Activated CD4-positive, CD25-positive, alpha-beta regulatory T cell treated with anti-CD3 and anti-CD28 coated beads, Interleukin-2, amount 50 U/mL, for 24 hours (primary cell): Measurements from ENCODE around the gene TLE4.

ENCODE experiments used
- ATAC-seq, 2 donors: fragments of 150-1000 bp; cut with Tn5 transposase; one replicate each; pipeline ENCODE4 v1.10.0; 2021; ENCODE audit warnings: mild to moderate bottlenecking in 1 of 2, moderate library complexity in 1 of 2

TLE4 gene

DNA sequence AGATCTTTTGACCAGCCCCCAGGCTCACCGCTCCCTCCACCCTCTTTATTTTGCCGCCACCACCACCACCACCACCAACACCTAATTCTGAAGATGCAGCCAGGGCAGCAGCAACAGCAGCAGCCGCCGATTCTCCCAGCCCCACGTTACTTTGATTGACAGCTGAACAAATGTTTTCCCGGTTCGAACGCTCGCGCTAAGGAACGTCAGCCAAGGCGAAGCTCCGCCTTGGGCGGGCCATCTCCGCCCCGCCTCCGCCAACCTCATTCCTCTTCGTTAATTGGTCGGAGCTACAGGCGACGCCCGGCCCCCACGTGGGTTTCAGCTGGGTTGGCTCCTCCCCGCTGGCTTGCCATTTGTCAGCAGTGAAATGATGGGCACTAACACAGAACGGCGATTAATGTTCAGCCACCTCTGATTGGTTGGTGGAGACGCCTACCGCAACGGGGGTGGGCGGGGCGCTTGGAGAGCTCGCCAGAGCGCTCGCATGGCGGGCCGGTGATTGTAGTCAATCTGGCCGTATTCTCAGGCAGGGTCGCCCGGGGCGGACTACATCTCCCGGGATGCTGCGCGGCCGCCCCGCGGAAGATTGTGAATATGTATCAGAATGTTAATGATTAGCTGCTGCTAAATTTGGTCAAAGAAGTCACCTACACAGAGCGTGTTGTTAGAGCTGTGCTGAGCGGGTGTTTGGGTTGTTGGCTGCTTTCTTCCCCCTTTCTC, at the start of gene TLE4:
TSS of gene TLE4 (plus strand) at position 657 of the 723 bp plus-strand sequence. CDS start 826 bp downstream, outside the sequence.
- peak; percentile 89 for ATAC-seq

DNA sequence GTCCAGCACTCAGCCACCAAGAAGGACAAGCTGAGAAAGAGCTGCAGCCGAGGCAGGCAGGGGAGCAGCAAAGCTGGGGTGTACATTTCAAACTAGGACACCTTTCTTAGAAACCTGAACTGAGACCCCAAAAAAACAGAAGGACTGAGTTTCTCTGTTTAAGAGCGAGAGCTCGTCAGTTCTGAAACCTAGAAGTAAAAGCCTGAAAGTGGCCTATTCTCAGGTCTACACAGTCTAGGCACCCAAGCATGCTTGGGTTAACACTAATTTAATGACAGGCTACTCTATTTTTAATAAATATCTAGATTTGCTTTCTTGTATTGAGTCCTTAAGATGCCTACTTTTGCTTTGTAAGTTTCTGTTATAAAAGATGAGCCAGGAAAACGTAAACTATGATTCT, 49.0 kb upstream of the TLE4 start:
- ATAC-seq: no peak

DNA sequence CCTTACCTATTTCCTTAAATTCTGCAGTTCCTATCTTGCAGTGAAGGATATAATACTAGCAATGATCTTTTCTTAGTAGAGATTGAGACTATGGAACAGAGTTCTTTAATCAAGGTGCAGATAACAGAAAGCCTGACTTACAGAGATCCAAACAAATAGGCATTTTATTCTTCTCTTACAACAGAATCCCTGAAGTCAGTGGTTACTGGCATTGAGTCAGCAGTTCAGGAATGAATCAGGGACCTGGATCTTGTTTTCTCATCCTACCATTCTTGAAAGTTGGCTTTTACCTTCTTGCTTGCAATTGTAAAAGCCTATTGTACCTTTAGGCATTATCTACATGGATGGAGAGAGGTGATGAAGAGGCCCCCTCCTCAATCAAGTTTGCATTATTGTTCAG, 47.5 kb upstream of the TLE4 start:
- no peak for ATAC-seq

DNA sequence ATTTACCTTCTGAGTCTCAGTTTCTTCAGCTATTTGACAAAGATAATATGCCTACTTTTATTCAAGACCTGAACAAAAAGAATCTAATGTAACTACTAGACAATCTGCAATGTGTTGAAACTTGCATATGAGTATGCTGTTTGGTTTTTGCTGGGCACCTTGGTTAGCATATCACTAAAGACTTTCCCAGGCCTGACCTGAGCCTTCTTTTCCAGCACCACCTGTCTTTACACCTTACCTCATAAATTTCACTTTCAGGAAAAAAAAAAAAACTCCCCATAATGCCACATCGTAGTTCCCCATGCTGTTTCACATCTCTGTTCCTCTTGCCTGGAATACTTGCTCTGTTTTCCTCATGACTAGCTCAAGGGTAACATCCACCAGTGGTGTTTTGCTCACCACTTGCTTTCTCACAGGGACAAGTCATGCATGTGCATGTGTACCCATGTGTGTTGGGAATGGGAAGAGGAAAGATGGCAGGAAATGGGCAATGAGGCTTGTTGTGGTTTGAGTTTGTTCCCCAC, 45.6 kb upstream of the TLE4 start:
- no peak for ATAC-seq

DNA sequence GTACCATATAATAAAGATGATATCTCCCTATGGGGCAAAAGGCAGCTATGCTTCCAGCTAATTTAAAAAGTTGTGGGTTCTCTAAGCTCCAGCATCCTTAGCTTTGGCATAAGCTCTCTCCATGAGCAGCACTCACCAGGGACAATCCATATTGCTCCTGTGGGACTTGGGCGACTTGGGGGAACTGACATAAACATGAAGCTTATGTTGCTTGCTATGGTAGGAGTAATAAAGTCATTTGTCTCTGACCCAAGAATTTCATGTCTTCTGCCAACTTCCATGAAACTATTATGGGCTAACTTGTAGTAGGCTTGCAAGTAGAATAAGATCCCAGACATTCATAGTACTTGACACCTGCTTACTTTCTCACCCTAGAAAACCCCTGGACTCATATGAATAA, 36.2 kb upstream of the TLE4 start:
- no peak for ATAC-seq

DNA sequence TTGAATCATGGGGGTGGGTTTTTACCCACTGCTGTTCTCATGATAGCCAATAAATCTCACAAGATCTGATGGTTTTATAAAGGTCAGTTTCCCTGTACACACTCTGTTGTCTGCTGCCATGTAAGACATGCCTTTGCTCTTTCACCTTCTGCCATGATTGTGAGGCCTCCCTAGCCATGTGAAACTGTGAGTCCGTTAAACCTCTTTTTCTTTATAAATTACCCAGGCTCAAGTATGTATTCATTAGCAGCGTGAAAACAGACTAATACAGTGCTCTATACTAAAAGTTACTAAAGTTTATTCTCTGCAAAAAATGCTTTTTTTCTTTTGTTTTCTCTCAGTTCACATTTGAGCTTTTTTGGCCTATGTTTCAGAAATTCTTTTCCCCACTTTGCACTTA, 33.9 kb upstream of the TLE4 start:
- no peak for ATAC-seq

DNA sequence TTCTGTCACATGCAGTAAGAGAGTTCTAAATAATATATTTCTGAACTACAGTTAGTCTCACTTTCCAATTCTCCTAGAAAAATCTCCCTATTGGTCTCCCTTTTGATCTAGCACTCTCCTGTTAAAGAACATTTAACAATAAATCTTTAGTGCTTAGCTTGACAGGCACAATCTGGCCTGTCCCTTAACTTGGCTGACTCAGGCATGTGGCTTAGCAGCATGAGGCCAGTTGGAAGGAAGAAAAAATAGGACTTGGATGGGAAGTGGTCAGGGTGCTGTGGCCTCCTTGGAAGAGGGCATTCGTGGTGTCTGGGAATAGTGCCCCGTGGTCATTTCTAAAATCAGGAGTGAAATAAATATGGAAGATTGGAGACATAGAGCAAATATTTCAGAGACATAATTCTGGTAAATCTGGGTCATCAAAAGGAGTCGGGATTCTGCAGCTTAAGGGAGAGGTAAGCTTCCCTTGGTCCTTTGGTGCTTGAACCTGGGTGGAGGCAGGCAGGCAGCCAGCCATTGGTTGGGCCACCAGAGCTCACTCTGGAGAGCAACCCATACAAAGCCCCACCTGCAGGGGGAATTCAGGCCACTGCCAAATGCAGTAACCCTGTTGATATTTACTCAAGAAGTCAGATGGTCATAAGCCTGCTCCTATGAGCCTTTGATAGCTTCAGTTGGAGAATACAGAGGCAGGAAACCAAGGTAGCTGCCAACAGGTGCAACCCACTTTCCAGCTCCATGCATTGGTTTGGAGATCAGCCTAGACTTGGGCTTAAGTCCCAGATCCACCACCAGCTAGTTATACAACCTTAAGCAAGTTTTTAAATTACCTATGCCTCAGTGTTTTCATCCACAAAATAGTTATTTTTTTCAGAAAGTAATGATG, 28.8 kb upstream of the TLE4 start:
- ATAC-seq: no peak

DNA sequence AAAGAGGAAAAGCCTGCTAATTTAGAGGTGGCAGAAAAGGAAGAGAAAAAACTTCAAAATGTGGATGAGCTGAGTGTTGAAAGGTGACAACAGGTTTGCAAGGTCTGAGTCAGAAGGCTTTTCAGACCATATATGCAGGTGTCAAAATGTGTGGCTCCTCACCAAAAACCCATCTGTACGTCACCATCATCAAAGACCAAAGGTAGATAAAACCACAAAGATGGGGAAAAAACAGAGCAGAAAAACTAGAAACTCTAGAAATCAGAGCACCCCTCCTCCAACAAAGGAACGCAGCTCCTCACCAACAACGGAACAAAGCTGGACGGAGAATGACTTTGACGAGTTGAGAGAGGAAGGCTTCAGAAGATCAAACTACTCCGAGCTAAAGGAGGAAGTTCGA, 27.4 kb upstream of the TLE4 start:
- ATAC-seq: peak; percentile 86 to 88

DNA sequence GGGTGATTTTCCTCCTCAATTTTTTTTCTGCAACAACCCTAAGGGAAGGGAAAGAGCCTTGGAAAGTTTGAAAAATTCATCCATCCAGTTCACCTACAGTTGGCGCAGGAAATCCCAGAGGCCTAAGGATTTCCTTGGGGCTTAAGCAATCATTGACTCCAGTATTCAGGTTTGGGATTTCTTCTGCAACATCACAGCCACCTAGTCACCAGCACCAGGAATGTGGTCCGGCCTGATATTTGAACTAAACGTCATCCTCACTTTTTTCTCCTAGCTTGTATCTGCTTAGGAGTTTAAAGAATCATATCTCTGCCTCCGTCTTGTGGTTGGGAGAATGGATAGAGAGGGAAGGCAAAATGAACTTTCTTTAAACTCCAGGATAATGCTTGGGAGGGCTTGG, 20.2 kb upstream of the TLE4 start:
- no peak for ATAC-seq

DNA sequence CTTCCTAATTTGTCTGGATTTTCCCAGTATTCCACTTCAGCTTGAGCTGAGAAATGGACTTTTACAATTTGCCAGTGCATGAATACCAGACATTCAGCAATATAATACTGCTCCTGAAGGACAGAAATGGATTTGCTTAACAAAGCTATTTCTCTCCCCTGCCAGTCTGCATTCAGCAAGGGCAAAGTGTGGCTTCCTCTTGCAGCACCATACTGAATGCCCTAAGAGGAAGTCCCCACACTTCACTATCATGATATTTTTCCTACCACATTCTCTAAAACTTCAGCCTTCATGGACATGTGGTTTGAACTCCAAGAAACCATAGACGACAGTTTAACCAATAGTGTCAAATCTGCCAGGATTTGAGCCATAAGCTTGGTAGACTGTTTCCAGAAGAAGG, 19.8 kb upstream of the TLE4 start:
- ATAC-seq: no peak

DNA sequence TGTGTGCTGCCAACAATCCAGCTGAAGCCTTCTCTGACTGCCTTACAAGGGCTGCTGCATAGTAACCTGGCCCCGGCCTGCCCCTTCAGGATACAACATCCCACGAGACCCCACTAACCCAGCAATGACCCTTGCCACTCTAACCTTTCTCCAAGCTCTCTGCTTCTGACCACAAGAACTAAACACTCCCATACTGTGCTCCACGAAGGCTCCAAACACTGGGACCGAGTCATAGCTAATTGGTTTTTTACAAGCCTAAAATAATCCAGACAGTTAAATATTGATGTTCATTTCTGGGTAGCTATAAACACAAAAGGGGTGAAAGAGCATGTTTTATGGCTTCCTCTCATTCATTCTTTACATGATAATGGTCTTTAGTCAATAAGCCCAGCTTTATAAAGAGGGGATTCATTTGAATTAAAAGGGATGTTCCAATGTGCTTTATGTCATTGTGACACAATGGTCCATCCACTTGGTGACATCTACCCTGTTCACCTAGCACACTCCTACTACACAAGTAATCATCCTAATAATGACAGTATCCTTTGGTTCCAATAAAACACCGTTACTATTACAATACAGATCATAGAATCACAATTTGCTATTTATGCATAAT, 16.2 kb upstream of the TLE4 start:
- ATAC-seq: no peak

DNA sequence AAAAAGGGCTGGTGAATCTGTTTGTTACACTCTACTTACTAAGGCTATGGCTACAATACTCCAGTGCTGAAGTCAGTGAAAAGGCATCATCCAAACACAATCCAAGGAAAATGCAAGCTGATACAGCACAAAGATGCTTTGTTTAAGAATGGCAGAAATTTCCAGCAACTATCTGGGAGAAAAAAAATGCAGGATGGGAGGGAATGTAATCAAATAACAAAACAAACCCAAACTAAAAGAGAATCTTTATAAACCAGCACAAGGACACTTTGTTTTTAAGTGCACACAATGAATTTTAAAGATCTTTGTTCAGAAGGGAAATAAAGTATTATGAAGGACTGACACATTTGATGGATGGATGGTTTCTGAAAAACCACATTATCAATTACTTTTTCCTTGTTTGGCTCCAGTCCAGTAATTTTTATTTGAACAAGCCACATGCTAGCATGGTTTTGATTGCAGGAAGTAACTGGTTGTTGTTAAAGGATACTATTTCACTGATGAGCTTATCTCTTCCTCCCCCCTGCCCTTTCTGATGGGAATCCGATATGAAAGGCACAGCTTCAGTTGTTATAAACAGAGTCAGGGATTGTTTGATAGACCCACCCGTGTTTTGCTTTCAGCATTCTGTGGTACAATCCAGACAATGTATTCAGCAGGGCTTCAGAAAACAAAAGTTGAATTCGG, 12.1 kb upstream of the TLE4 start:
- ATAC-seq: no peak

DNA sequence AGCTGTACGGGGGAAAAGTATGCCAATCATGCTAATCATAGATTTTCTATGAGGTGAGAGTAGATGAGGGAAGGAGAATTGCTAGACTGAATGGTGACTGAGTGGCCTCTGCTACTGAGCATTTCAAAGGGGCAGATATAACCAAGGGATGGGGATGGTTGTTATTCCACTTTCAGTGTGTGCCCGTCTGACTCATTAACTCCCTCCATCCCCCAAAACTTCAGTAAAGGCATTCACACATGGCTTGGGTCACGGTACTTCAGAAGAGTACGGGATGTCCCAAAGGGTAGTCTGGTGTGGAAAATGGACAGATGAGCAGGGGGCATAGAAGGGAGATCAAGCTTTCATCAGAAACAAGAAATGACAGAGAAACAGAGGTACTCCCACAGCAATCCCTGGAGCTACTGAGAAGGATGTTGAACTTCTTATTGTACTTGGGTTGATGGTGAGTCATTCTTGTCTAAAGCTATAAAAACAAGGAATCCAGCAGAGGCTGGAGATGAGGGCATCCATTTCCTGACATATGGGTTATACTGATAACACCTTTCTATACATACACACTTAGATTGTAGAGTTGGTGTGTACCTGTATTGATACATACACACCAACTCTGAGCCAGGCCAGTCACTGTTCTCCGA, 8.9 kb upstream of the TLE4 start:
- no peak for ATAC-seq

DNA sequence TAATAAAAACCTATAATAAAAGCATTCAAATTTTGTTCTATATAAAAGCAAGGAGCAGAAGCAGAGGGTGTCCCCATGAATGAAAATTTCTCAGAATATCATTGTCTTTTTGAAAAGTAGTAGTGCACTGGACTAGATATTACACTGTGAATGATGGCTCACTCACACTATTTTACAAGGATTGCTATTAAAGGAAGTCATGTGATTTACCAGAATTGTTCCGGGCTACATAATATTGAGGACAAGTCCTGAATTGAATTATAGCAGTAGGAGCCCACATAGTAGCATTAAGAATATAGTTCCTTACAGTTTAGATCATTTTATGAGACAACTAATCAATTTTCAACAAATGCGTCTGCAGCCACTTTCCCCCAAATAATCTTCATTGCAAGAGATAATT, 7.7 kb upstream of the TLE4 start:
- no peak for ATAC-seq

DNA sequence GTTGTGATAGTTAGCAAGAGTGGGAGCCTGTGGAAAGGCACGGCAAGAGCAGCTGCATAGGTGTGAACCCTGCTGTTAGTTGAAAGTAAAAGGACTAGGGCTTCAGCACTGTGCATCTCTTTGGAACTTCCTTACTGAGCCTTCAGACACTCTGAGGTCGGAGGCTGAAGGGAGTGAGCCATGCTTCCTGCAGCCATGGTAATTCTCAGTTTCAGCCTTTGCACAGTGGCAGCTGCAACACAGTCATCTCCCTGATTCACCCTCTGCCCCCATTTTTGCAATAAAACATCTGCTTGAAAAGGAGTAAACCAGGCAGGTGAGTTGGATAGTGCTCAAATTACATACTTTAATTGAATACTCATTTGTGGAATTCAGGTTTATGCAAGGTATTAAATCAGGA, 6.5 kb upstream of the TLE4 start:
- peak; percentile 83 to 87 for ATAC-seq

DNA sequence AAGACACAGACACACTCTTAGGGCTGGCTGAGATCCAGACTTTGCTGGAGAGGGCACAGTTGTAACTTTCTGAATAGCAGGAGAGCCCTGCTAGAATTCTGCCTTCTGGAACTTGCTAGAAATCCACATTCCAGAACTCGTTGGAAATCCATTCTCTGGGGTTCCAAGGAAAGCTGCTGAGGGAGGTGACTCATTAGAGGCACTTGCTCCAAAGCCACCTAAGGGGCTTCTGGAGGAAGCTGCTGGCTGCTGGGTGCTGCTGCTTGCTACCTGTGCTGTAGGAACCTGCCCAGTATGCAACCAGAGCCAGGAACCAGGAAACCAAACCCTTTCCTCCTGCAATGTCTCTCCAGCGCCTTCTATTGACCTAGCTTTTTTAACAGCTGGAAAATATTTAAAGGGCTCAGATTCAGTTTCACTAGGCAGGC, 4.1 kb upstream of the TLE4 start:
- ATAC-seq: no peak

DNA sequence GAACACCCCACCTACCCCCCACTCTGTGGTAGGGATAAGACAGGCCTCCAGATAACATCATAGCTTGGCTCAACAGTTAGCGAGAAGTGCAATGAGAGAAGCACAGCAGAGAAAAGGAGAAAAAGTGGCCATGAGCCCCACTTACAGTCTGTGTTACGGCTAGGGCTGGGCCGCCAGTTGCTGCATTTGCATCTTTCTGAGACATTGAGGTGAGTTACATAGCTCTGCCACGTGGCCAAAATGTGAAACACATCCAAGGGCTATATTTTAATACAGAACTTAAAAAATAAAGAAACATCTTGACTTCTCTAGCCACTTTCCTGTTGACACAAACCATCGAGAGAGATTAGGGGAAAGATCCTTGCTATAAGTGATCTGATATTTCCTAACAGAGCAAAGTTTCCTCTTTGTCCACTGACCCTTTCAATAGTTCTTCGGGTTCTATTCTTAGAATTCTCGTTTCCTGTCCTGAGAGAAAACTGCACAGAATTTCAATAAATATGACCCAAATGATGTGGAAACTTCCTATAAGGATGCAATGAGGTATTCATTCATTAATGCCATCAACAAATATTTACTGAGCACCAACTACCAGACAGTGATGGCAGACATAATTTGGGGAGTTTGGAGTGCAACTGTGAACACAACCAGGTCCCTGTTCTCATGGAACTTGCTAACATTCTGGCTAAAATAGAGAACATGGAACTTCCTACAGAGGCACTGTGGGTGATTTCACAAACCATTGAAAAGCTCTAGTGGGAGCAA, 3.2 kb upstream of the TLE4 start:
- no peak for ATAC-seq

DNA sequence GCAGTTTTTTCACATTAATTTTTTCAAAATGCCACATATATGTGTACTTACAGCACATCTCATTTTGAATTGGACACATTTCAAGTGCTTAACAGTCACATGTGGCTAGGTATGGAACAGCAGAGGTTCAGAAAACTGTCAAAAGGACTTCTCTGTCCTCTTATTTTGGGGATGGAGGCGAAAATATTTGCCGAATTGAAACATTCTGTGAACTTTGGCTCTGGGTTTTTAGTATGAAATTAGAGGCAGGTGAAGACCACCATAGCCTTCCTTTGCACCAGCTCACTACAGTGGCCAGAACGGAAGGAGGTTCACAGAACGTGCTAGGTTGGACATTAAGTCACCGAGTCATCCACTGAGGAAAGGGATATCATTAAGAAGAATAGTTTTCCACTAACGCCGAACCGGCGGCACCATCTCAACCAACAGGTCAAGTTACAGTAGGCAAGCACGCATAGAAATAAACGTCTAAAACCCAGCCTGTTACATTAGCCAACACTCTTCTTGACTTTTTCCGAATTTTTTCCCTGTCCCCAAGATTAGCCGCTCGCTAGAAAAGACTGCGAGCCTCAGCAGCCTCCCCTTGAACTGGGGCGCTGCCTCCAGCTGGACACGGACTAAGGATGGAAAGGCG, 1.8 kb upstream of the TLE4 start:
- ATAC-seq: no peak

DNA sequence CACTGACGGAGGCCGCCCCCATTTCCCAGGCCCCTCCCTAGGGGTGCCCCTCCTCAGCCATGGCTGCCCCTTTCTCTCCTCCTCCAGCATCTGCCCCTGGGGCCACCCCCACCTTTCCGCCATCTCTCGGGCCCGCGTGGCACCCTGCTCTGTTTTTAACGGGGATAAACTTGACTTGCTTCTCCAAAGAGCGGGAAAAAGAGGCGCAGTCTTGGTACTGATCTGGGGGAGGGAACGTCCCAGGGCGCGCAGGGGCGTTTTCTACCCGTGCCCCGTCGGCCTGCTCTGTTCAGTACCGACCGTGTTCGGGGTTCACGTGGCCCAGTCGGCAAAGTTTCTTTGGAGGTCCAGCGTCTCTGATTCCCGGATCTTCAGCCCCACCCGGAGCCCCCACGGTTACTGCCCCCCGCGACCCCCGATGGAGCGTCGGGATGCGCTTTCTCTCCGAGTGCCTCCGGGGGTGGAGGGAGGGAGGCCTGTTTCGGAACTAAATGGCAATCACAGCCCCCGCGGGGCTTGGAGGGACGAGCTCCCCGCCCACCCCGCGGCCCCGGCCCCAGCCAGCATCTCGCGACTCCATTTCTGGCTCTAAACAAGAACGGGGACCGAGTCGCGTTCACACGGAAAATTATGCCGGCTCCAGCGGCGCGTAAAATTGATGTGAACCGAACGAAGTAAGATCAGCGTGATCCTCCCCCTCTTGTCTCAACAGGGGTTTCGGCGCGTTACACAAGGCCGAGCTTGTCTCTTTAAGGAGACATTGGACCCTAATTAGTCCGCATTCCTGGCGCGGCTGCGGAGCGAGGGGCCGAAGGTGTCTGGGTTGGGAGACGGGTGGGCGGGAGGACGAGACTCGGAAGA, 1.1 kb upstream of the TLE4 start:
- ATAC-seq: no peak

DNA sequence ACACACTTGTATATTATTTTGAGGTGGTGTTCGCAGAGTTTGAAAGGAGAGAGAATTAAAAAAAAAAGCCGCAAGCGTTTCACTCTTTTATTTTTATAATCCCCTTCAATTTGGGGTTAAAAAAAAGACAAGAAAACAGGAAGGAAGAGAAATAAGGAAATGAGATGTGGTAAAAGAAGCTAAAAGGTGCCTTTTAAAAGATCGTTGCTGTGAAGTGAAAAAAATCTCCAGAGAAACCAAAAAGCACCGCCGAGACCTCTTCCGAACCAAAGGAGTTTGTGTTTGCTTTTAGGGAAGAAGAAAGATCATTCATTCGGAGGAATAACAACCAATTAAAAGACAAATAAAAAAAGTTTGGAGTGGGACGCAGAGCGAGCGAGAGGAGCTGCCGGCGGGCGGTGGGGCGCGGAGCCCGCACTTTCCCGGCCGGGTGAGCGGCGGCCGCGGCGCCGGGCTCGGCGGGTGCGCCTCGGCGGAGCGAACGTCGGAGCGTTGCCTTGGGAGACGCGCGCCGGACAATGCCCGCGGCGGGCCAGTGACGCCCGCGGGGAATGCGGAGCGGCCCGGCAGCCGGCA, 355 bp downstream of the TLE4 start:
- no peak for ATAC-seq
